Measurements from ENCODE around the gene FBN1.

Gene FBN1

GRCh38 chr15:48645558-48646330 lies at the start of gene FBN1:
Gene FBN1, minus strand, starts transcription at chr15:48645709. Its CDS starts 940 bp downstream, at chr15:48644769.
- no peak for DNase-seq (ENCODE audit: low read depth)

GRCh38 chr15:48693484-48693883 lies 48.0 kb upstream of the FBN1 start:
- no peak for DNase-seq (ENCODE audit: low read depth)

- DNase-seq (ENCODE audit: low read depth): no peak
Observed at GRCh38 chr15:48688493-48688892, 43.0 kb upstream of the FBN1 start.

GRCh38 chr15:48683991-48684765 lies 38.7 kb upstream of the FBN1 start:
- DNase-seq (ENCODE audit: low read depth): no peak

- DNase-seq (ENCODE audit: low read depth): no peak
Observed at GRCh38 chr15:48682942-48683651, 37.6 kb upstream of the FBN1 start.

GRCh38 chr15:48681353-48681752 lies 35.8 kb upstream of the FBN1 start:
- no peak for DNase-seq (ENCODE audit: low read depth)

- DNase-seq (ENCODE audit: low read depth): no peak
Observed at GRCh38 chr15:48680841-48681240, 35.3 kb upstream of the FBN1 start.

- no peak for DNase-seq (ENCODE audit: low read depth)
Observed at GRCh38 chr15:48679952-48680351, 34.4 kb upstream of the FBN1 start.

- DNase-seq (ENCODE audit: low read depth): no peak
Observed at GRCh38 chr15:48678851-48679250, 33.3 kb upstream of the FBN1 start.

- DNase-seq (ENCODE audit: low read depth): no peak
Observed at GRCh38 chr15:48677821-48678220, 32.3 kb upstream of the FBN1 start.

GRCh38 chr15:48675436-48675835 lies 29.9 kb upstream of the FBN1 start:
- DNase-seq (ENCODE audit: low read depth): no peak

- DNase-seq (ENCODE audit: low read depth): no peak
Observed at GRCh38 chr15:48674876-48675275, 29.4 kb upstream of the FBN1 start.

- DNase-seq (ENCODE audit: low read depth): no peak
Observed at GRCh38 chr15:48672206-48672605, 26.7 kb upstream of the FBN1 start.

- DNase-seq (ENCODE audit: low read depth): no peak
Observed at GRCh38 chr15:48671103-48672022, 25.9 kb upstream of the FBN1 start.

GRCh38 chr15:48667701-48668100 lies 22.2 kb upstream of the FBN1 start:
- no peak for DNase-seq (ENCODE audit: low read depth)

GRCh38 chr15:48664436-48664835 lies 18.9 kb upstream of the FBN1 start:
- no peak for DNase-seq (ENCODE audit: low read depth)

GRCh38 chr15:48657950-48658591 lies 12.6 kb upstream of the FBN1 start:
- no peak for DNase-seq (ENCODE audit: low read depth)

- no peak for DNase-seq (ENCODE audit: low read depth)
Observed at GRCh38 chr15:48654801-48655200, 9.3 kb upstream of the FBN1 start.

GRCh38 chr15:48653913-48654670 lies 8.6 kb upstream of the FBN1 start:
- no peak for DNase-seq (ENCODE audit: low read depth)

- no peak for DNase-seq (ENCODE audit: low read depth)
Observed at GRCh38 chr15:48653216-48653615, 7.7 kb upstream of the FBN1 start.
